NT2/D1 (cell line): ENCODE results near the gene IQSEC1.

Experiments used
- SUZ12 ChIP-seq: IDR thresholded peaks from 2 replicates; pipeline ENCODE4 v1.6.1; 2011; ENCODE audit not compliant: insufficient read length, insufficient read depth; ENCODE audit errors: extremely low read depth
- YY1 ChIP-seq: IDR thresholded peaks from 2 replicates; pipeline ENCODE4 v1.6.1; 2011; ENCODE audit not compliant: insufficient read length, insufficient read depth
- ZNF274 ChIP-seq: IDR thresholded peaks from 2 replicates; pipeline ENCODE4 v1.6.1; 2011; ENCODE audit warnings: mild to moderate bottlenecking, low read depth, low read length

- TF ChIP-seq ZNF274 (no peak), YY1 (no peak), SUZ12 (no peak)
Measured at GRCh38 chr3:13053420-13053819, 19.8 kb downstream of the IQSEC1 start.
